Hematopoietic multipotent progenitor cell treated with erythropoietin and hydrocortisone succinate and interleukin-3 and kit ligand, for 8 days (in vitro differentiated cells): ENCODE measurements around the gene LMF2.

Experiments
- DNase-seq: peaks from one replicate; pipeline ENCODE4 v3.0.0-alpha.2; 2015

The LMF2 gene

GRCh38 chr22:50481045-50481439 lies 26.5 kb downstream of the LMF2 start:
- no peak for DNase-seq

- no peak for DNase-seq
Observed at GRCh38 chr22:50479721-50480120, 27.8 kb downstream of the LMF2 start.

GRCh38 chr22:50477923-50478322 lies 29.6 kb downstream of the LMF2 start:
- DNase-seq: no peak

- DNase-seq: no peak
Observed at GRCh38 chr22:50476868-50477267, 30.6 kb downstream of the LMF2 start.

- no peak for DNase-seq
Observed at GRCh38 chr22:50475652-50476002, 31.9 kb downstream of the LMF2 start.

- DNase-seq: peak; percentile 82
Observed at GRCh38 chr22:50474710-50475651, 32.5 kb downstream of the LMF2 start, which contains the start of gene SBF1. Gene SBF1 (minus strand): TSS chr22:50475035. CDS start chr22:50474840, 195 bp downstream.

- no peak for DNase-seq
Observed at GRCh38 chr22:50473855-50474671, 33.4 kb downstream of the LMF2 start.

GRCh38 chr22:50473088-50473487 lies 34.4 kb downstream of the LMF2 start:
- peak; percentile 50 for DNase-seq

GRCh38 chr22:50471962-50472361 lies 35.5 kb downstream of the LMF2 start:
- no peak for DNase-seq

GRCh38 chr22:50471197-50471847 lies 36.2 kb downstream of the LMF2 start:
- no peak for DNase-seq

GRCh38 chr22:50470491-50470890 lies 37.0 kb downstream of the LMF2 start:
- no peak for DNase-seq

GRCh38 chr22:50469377-50470305 lies 37.9 kb downstream of the LMF2 start:
- DNase-seq: peak; percentile 83

- DNase-seq: no peak
Observed at GRCh38 chr22:50468626-50469025, 38.9 kb downstream of the LMF2 start.

GRCh38 chr22:50467773-50468440 lies 39.6 kb downstream of the LMF2 start:
- no peak for DNase-seq

GRCh38 chr22:50467341-50467740 lies 40.2 kb downstream of the LMF2 start:
- no peak for DNase-seq

- DNase-seq: no peak
Observed at GRCh38 chr22:50465066-50465930, 42.2 kb downstream of the LMF2 start.

GRCh38 chr22:50464451-50464850 lies 43.1 kb downstream of the LMF2 start:
- DNase-seq: no peak

- no peak for DNase-seq
Observed at GRCh38 chr22:50463188-50463900, 44.2 kb downstream of the LMF2 start.

GRCh38 chr22:50461979-50462540 lies 45.4 kb downstream of the LMF2 start:
- DNase-seq: no peak

GRCh38 chr22:50461536-50461935 lies 46.0 kb downstream of the LMF2 start:
- DNase-seq: no peak
